WTC11 (cell line): ENCODE measurements around the gene PRSS57. TPM values are rescaled to one million over a fixed set of nuclear protein-coding genes. Genes with fewer than 3 reads are reported as not detected.
A peak's percentile ranks its signal among the peaks of the same experiment; 100 is the strongest.

Source experiments
- ATF3 ChIP-seq: sonication (generic); formaldehyde crosslinking; conservative IDR thresholded peaks from 2 replicates; pipeline ENCODE4 v1.8.1; 2022; ENCODE audit warnings: mild to moderate bottlenecking, missing genetic modification reagents
- CREB1 ChIP-seq: sonication (generic); formaldehyde crosslinking; IDR thresholded peaks from 2 replicates; pipeline ENCODE4 v1.8.0; 2023; ENCODE audit warnings: mild to moderate bottlenecking, missing genetic modification reagents
- CREM ChIP-seq: sonication (generic); formaldehyde crosslinking; IDR thresholded peaks from 2 replicates; pipeline ENCODE4 v1.8.1; 2022; ENCODE audit warnings: mild to moderate bottlenecking, missing genetic modification reagents, moderate library complexity
- ELF4 ChIP-seq: sonication (generic); formaldehyde crosslinking; IDR thresholded peaks from 2 replicates; pipeline ENCODE4 v1.8.1; 2022; ENCODE audit warnings: low read depth, mild to moderate bottlenecking, moderate library complexity, missing genetic modification reagents
- ERG ChIP-seq: fragments of 250-450 bp; sonication (Bioruptor Pico); IDR thresholded peaks from 2 replicates; pipeline ENCODE4 v1.8.0; 2021; ENCODE audit warnings: mild to moderate bottlenecking
- FOXP1 ChIP-seq: sonication (generic); formaldehyde crosslinking; IDR thresholded peaks from 2 replicates; pipeline ENCODE4 v1.8.0; 2022; ENCODE audit warnings: missing genetic modification reagents, mild to moderate bottlenecking, moderate library complexity, borderline replicate concordance
- FOXP4 ChIP-seq: sonication (generic); formaldehyde crosslinking; IDR thresholded peaks from 2 replicates; pipeline ENCODE4 v1.8.0; 2022; ENCODE audit warnings: mild to moderate bottlenecking, missing genetic modification reagents
- IRF2 ChIP-seq: sonication (generic); formaldehyde crosslinking; IDR thresholded peaks from 2 replicates; pipeline ENCODE4 v1.8.0; 2022; ENCODE audit warnings: low read depth, missing genetic modification reagents, borderline replicate concordance
- JAZF1 ChIP-seq: fragments of 250-450 bp; sonication (Bioruptor Pico); IDR thresholded peaks from 2 replicates; pipeline ENCODE4 v1.9.0; 2021; ENCODE audit warnings: moderate library complexity, mild to moderate bottlenecking, inconsistent platforms
- JUN ChIP-seq: sonication (generic); formaldehyde crosslinking; IDR thresholded peaks from 2 replicates; pipeline ENCODE4 v1.8.0; 2023; ENCODE audit warnings: mild to moderate bottlenecking, missing genetic modification reagents
- MAX ChIP-seq: sonication (generic); formaldehyde crosslinking; IDR thresholded peaks from 2 replicates; pipeline ENCODE4 v1.8.0; 2022; ENCODE audit warnings: mild to moderate bottlenecking, missing genetic modification reagents
- MLX ChIP-seq: sonication (generic); formaldehyde crosslinking; IDR thresholded peaks from 2 replicates; pipeline ENCODE4 v1.8.1; 2023; ENCODE audit warnings: mild to moderate bottlenecking, missing genetic modification reagents, moderate library complexity
- NFYB ChIP-seq: sonication (generic); formaldehyde crosslinking; conservative IDR thresholded peaks from 2 replicates; pipeline ENCODE4 v1.8.0; 2022; ENCODE audit warnings: low read depth, missing genetic modification reagents
- PREB ChIP-seq: sonication (generic); formaldehyde crosslinking; IDR thresholded peaks from 2 replicates; pipeline ENCODE4 v1.8.1; 2022; ENCODE audit warnings: mild to moderate bottlenecking, missing genetic modification reagents, moderate library complexity, borderline replicate concordance
- PRRX2 ChIP-seq: fragments of 250-450 bp; sonication (Bioruptor Pico); IDR thresholded peaks from 2 replicates; pipeline ENCODE4 v1.8.0; 2021; ENCODE audit warnings: mild to moderate bottlenecking
- RELA ChIP-seq: sonication (generic); formaldehyde crosslinking; IDR thresholded peaks from 2 replicates; pipeline ENCODE4 v1.8.1; 2022; ENCODE audit warnings: missing genetic modification reagents, mild to moderate bottlenecking, borderline replicate concordance
- TP53 ChIP-seq: sonication (generic); formaldehyde crosslinking; IDR thresholded peaks from 2 replicates; pipeline ENCODE4 v1.8.1; 2023; ENCODE audit warnings: mild to moderate bottlenecking, missing genetic modification reagents
- USF2 ChIP-seq: sonication (generic); formaldehyde crosslinking; IDR thresholded peaks from 2 replicates; pipeline ENCODE4 v1.8.1; 2023; ENCODE audit warnings: mild to moderate bottlenecking, missing genetic modification reagents, moderate library complexity
- ZNF138 ChIP-seq: sonication (generic); formaldehyde crosslinking; conservative IDR thresholded peaks from 2 replicates; pipeline ENCODE4 v1.8.1; 2022; ENCODE audit warnings: mild to moderate bottlenecking, moderate library complexity, missing genetic modification reagents
- ZNF281 ChIP-seq: sonication (generic); formaldehyde crosslinking; IDR thresholded peaks from 2 replicates; pipeline ENCODE4 v1.8.0; 2023; ENCODE audit warnings: mild to moderate bottlenecking, missing genetic modification reagents
- ZNF532 ChIP-seq: fragments of 250-450 bp; sonication (Bioruptor Pico); IDR thresholded peaks from 2 replicates; pipeline ENCODE4 v1.9.0; 2021; ENCODE audit warnings: mild to moderate bottlenecking, borderline replicate concordance
- ZSCAN18 ChIP-seq: fragments of 250-450 bp; sonication (Bioruptor Pico); IDR thresholded peaks from 2 replicates; pipeline ENCODE4 v2.1.2; 2022; ENCODE audit warnings: mild to moderate bottlenecking, moderate library complexity
- total RNA-seq: library from RNA; stranded (reverse); gene quantifications from 3 replicates; pipeline ENCODE4 v1.2.3, GENCODE V29; 2021

Gene PRSS57
- total RNA-seq, 1 experiment from 2014 or later = not detected

GRCh38 chr19:664913-665443, 30.3 kb downstream of the PRSS57 start (continued):
- TF ChIP-seq NFYB (no peak), CREM (CRISPR knock-in tag) (no peak; the same call in 1 of the 2 replicates), ERG (CRISPR knock-in tag) (no peak), ZNF281 (CRISPR knock-in tag) (no peak), USF2 (CRISPR knock-in tag) (no peak), PRRX2 (CRISPR knock-in tag) (no peak), ELF4 (CRISPR knock-in tag) (no peak), ATF3 (CRISPR knock-in tag) (no peak), PREB (CRISPR knock-in tag) (no peak), MAX (CRISPR knock-in tag) (peak; percentile 93), FOXP1 (CRISPR knock-in tag) (peak; percentile 62; the same call in 1 of the 2 replicates), IRF2 (CRISPR knock-in tag) (no peak), JUN (CRISPR knock-in tag) (no peak), FOXP4 (CRISPR knock-in tag) (peak; percentile 76), ZNF138 (CRISPR knock-in tag) (no peak), MLX (no peak), JAZF1 (CRISPR knock-in tag) (no peak), RELA (no peak), CREB1 (CRISPR knock-in tag) (no peak; the same call in 1 of the 2 replicates), ZSCAN18 (no peak), ZNF532 (CRISPR knock-in tag) (no peak), TP53 (CRISPR knock-in tag) (no peak)
